GM12892 (cell line): ENCODE measurements around the gene GAL3ST2.
"Not testable (repeated sequence)": the region's sequence is repeated elsewhere in the genome, so short reads cannot be mapped to it uniquely, and the experiment has no call there.

Source experiments
- DNase-seq: peaks from one replicate; pipeline ENCODE4 v3.0.0; 2011; ENCODE audit not compliant: insufficient read length
- FAIRE-seq: peaks from 2 replicates; lab custom pipeline; 2011; peaks lifted over from hg19 to GRCh38; lab: Jason Lieb, UNC
- POLR2A ChIP-seq: IDR thresholded peaks from 2 replicates; pipeline ENCODE4 v1.6.1; 2011; ENCODE audit warnings: low read depth, low read length, control low read depth
- POLR2AphosphoS5 ChIP-seq: IDR thresholded peaks from 2 replicates; pipeline ENCODE4 v1.6.1; 2011; ENCODE audit warnings: low read depth, low read length, control low read depth
- TAF1 ChIP-seq: IDR thresholded peaks from 2 replicates; pipeline ENCODE4 v1.6.1; 2011; ENCODE audit warnings: low read depth, mild to moderate bottlenecking, control low read depth, low read length, borderline replicate concordance

GAL3ST2 gene

DNA sequence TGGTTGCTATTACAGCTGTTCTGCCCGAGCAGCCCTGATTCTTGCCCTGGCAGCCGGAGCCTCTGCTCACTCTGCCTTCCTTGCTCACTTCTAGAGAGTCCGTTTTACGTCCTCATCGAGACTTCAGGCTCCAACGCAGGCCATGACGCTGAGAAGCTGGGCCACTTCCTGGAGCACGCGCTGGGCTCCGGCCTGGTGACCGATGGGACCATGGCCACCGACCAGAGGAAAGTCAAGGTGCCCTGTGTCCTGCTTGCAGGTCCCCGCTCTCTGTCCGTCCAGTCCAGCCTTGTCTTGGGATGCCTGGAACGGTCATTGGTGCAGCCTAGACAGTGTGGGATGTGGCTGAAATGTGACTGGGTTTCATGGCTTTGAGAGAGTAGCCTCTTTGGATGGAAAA lies 25.5 kb upstream of the GAL3ST2 start:
- TF ChIP-seq POLR2A (no peak), TAF1 (no peak), POLR2AphosphoS5 (no peak)
- FAIRE-seq (no peak), DNase-seq (no peak)

DNA sequence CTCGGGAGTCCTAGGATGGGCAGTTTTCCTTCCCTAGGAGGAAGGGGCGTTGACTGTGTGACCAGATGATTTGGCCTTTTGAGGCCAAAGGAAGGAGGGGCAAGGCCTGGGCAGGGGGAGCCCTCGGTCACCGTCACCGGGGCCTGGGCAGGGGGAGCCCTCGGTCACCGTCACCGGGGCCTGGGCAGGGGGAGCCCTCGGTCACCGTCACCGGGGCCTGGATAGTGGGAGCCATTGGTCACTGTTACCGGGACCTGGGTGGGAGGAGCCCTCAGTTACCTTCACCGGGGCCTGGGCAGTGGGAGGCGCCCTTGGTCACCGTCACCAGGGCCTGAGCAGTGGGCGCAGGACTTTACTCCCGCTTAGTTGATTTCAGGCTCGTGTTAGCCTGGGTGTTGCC lies 24.8 kb upstream of the GAL3ST2 start:
- FAIRE-seq: no peak
- no peak for TF ChIP-seq TAF1
- TF ChIP-seq POLR2A: no peak
- no peak for TF ChIP-seq POLR2AphosphoS5
- no peak for DNase-seq

DNA sequence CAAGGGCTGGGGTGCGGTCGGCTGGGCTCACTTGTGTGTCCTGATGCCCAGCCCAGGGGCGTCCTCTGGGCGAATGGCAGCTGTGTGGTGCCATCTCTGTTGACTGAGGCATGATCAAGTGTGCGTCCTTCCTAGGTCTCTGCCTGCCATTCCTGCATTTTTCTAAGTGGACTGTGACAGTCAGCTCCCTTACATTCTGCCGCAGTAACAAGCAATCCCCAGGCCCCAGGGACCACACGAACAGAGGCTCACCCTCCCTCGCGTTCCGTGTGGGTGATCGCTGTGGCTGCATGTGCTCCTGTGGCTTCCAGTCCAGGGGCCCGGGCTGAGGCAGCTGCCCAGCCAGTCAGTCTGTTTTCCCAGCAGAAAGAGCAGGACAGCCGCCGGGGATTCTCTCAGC lies 24.4 kb upstream of the GAL3ST2 start:
- FAIRE-seq: no peak
- no peak for DNase-seq
- TF ChIP-seq POLR2A: no peak
- TF ChIP-seq POLR2AphosphoS5: no peak

DNA sequence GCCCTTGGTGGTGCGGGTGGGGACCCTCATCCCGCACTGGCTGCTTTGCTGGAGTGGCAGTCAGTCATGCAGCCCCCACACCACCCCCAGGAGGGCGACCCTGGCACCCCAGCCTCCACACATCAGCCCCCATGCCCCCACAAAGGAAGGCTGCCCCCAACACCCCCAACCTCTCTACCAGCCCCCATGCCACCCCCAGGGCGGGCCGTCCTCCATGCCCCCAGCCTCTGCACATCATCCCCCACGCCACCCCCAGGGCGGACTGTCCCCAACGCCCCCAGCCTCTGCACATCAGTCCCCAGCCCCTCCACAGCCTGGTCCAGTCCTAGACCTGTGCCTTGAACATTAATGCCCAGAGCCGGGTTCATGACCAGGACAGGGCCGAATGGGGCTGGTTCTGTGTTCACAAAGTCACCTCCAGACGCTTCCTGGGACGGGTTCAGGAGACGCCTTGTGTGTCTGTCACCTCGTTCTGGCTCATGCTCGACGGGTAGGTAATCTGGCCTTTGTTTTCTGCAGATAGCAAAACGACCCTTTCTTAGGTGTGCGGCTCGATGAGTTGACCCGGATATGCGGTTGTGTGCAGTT lies 23.8 kb upstream of the GAL3ST2 start:
- no peak for FAIRE-seq
- TF ChIP-seq TAF1 (no peak), POLR2A (no peak), POLR2AphosphoS5 (no peak)
- DNase-seq: no peak

DNA sequence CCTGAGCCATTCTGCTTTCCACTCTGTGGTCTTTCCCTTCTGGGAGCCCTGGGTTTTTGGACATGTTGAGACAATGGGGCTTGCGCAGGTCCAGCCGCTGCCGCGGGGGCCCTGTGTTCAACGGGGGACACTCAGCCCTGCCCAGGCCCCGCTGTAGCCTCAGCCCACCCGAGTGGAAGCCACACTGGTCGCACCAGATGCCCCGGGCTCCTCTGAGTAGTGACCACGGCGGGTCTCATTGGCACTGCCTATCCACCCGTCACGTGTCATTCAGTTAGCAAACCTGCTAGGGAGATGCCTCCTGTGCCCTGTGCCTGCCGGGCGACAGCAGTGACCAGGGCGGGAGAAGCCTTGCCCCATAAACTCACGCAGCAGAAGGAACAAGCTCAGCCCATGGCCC lies 23.1 kb upstream of the GAL3ST2 start:
- no peak for FAIRE-seq
- no peak for TF ChIP-seq POLR2AphosphoS5
- TF ChIP-seq TAF1: no peak
- no peak for TF ChIP-seq POLR2A
- no peak for DNase-seq

DNA sequence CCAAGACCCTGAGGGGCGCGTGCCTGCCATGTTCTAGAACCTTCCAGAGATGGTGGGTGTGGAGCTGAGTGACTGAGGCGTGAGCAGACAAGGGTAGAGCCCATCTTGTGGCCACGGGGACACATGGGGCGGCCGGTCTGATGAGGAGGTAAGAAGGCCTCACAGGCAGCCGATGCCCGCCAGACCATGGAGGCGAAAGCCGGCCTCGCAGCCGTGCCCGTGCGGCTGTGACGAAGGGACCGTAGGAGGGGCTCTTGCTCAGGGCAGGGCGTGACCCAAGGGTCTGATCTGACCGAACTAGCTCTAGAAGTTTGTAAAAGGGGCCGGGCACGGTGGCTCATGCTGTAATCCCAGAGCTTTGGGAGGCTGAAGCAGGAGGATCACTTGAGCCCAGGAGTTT lies 22.6 kb upstream of the GAL3ST2 start:
- DNase-seq (no peak), FAIRE-seq (no peak)
- no peak for TF ChIP-seq TAF1
- no peak for TF ChIP-seq POLR2AphosphoS5
- no peak for TF ChIP-seq POLR2A

DNA sequence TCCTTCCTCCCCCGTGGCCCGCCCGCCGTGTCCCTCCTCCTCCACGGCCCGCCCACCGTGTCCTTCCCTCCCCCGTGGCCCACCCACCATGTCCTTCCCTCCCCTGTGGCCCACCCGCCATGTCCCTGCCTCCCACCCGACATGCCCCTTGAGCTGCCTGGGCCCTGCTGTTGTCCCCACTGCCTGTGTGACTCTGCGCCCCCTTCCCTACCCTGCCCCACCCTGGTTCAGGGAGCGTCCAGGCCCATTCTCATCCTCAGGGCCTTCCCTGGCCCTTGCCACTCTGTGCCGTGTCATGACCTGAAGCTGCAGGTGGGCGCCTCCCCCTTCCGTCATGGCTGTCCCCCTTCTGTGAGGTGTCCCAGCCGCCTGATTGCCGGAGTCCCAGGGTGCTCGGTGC lies 21.5 kb upstream of the GAL3ST2 start:
- no peak for TF ChIP-seq POLR2AphosphoS5
- TF ChIP-seq TAF1: no peak
- no peak for TF ChIP-seq POLR2A
- FAIRE-seq: no peak
- no peak for DNase-seq

DNA sequence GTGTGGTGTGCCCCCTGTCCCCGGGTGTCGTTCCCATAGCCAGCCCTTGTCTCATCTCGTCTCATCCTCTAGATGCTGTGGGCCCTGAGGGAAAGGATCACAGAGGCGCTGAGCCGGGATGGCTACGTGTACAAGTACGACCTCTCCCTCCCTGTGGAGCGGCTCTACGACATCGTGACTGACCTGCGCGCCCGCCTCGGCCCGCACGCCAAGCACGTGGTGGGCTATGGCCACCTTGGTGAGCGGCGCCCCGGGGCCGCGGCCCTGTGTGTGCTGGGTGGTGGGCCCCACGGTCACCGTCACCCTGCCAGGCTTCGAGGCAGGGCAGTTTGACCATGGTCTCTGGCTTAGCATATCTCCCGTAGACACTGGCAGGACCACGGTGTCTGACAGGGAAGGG lies 20.8 kb upstream of the GAL3ST2 start:
- no peak for FAIRE-seq
- TF ChIP-seq TAF1 (no peak), POLR2A (no peak), POLR2AphosphoS5 (no peak)
- no peak for DNase-seq

DNA sequence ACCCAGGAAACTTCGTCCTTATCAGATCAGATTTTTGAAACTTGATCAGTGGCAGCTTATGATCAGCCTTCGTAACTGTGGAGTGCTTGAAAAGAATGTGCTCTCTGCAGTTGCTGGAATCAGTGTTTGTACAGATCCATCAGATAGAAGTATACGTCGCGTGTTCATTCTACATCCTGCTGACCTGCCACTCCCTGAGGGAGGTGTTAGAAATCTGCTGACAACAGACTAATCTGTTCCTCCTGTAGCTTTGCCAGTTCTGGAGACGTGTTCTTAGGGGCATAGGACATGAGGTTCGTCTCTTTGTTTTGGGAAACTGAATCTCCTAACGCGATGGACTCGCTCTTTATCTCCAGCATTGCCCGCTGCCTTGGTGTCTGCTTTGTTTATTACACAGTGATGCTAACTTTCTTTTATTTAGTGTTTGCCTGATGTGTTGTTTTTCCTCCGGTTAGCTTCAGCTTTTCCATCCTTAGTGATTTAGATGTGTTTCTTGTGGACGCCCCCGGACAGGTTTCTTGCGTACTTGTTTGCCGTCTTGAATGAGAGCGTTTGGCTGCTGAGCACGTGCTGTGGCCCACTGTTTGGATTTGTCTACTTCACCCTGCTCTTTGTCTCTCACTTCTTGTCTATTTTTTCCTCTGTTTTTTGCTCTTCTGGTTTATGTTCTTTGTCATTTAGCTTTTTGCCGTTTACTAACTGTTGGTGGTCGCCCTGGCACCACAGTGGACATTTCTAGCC lies 17.4 kb upstream of the GAL3ST2 start:
- no peak for DNase-seq
- no peak for FAIRE-seq

DNA sequence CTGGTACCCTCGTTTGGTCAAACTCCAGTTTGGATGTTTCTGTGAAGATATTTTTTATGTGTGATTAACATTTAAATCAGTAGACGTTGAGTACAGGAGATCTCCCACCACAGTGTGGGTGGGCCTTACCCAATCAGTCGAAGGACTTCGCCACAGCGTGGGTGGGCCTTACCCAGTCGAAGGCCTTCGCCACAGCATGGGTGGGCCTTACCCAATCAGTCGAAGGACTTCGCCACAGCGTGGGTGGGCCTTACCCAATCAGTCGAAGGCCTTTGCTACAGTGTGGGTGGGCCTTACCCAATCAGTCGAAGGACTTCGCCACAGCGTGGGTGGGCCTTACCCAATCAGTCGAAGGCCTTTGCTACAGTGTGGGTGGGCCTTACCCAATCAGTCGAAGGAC lies 16.7 kb upstream of the GAL3ST2 start:
- not testable (repeated sequence) for FAIRE-seq, DNase-seq

More for the DNA sequence above, 17.4 kb upstream of the GAL3ST2 start:
- no peak for TF ChIP-seq POLR2A

DNA sequence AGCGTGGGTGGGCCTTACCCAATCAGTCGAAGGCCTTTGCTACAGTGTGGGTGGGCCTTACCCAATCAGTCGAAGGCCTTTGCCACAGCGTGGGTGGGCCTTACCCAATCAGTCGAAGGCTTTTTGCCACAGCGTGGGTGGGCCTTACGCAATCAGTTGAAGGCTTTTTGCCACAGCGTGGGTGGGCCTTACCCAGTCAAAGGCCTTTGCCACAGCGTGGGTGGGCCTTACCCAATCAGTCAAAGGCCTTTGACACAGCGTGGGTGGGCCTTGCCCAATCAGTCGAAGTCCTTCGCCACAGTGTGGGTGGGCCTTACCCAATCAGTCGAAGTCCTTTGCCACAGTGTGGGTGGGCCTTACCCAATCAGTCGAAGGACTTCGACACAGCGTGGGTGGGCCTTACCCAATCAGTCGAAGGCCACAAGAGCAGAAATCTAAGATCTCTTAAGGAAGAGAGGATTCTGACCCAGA lies 16.3 kb upstream of the GAL3ST2 start:
- TF ChIP-seq POLR2AphosphoS5: no peak
- TF ChIP-seq TAF1: no peak
- no peak for TF ChIP-seq POLR2A
- DNase-seq (no peak), FAIRE-seq (no peak)

DNA sequence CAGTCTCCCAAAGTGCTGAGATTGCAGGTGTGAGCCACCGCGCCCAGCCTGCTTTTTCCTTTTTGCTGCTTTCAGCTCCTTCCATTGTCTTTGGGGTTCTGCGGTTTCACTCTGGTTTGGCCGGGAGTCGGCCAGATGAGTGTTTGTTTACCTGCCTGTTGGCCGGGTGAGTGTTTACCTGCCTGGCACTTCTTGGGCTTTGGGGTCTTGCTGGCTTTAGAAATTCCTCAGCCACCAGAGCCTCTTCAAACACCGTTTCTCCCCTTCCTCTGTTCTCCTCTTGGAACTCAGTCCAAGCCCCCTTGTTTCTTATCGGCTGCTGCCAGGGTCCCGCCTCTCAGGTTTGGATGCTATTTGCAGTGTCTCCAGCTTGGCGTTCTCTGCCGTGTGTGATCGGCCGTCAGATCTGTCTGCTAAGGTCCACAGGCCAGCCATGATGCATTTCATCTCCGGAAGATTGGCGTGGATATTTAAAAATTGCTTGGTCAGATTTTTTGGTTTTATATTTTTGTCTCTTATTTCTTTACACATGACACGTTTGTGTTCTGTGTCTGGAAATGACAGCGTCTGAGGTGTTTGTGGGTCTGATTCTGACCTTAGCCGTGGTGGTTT lies 14.2 kb upstream of the GAL3ST2 start:
- DNase-seq: no peak
- TF ChIP-seq TAF1 (no peak), POLR2AphosphoS5 (no peak), POLR2A (no peak)
- FAIRE-seq: no peak
